ENCODE results near the gene NALCN. TPM values are rescaled to one million over a fixed set of nuclear protein-coding genes. Genes with fewer than 3 reads are reported as not detected.

NALCN gene
- total RNA-seq, 1 donor from 2014 or later: 38.6 TPM

GRCh38 chr13:101425156-101425471 is 8.8 kb upstream of the NALCN start:
- no peak for TF ChIP-seq CTCF (IDR thresholded peaks at IDR 0.05)
- H3K4me3 Mint-ChIP-seq (ENCODE audit: unreplicated experiment): no peak overlapping the region
- H3K9me3 Mint-ChIP-seq (ENCODE audit: low read depth): no peaks in the 10 kb centered on the region
- no peaks in the 10 kb centered on the region for H3K27me3 Mint-ChIP-seq (ENCODE audit: low read depth)
- peaks cover 36% of the 10 kb centered on the region for H3K4me1 Mint-ChIP-seq (ENCODE audit: low read depth)
- no peak for DNase-seq (ENCODE audit: low spot score)
- no peak overlapping the region for H3K27ac Mint-ChIP-seq (ENCODE audit: unreplicated experiment)
- peaks cover under 1% of the 10 kb centered on the region for H3K36me3 Mint-ChIP-seq (ENCODE audit: low read depth)

GRCh38 chr13:101424381-101425155 is 8.3 kb upstream of the NALCN start:
- Mint-ChIP-seq H3K36me3 (ENCODE audit: low read depth) (peaks cover 2% of the 10 kb centered on the region), H3K9me3 (ENCODE audit: low read depth) (no peaks in the 10 kb centered on the region), H3K27ac (ENCODE audit: unreplicated experiment) (peak overlapping the region; percentile 30), H3K4me1 (ENCODE audit: low read depth) (peaks cover 36% of the 10 kb centered on the region), H3K27me3 (ENCODE audit: low read depth) (no peaks in the 10 kb centered on the region), H3K4me3 (ENCODE audit: unreplicated experiment) (no peak overlapping the region)
- DNase-seq (ENCODE audit: low spot score): no peak
- TF ChIP-seq CTCF (IDR thresholded peaks at IDR 0.05): no peak

GRCh38 chr13:101423872-101424271 is 7.6 kb upstream of the NALCN start:
- no peaks in the 10 kb centered on the region for H3K27me3 Mint-ChIP-seq (ENCODE audit: low read depth)
- H3K4me1 Mint-ChIP-seq (ENCODE audit: low read depth): peaks cover 36% of the 10 kb centered on the region
- no peaks in the 10 kb centered on the region for H3K9me3 Mint-ChIP-seq (ENCODE audit: low read depth)
- H3K27ac Mint-ChIP-seq (ENCODE audit: unreplicated experiment): no peak overlapping the region
- peaks cover 2% of the 10 kb centered on the region for H3K36me3 Mint-ChIP-seq (ENCODE audit: low read depth)
- no peak for DNase-seq (ENCODE audit: low spot score)
- TF ChIP-seq CTCF (IDR thresholded peaks at IDR 0.05): no peak
- no peak overlapping the region for H3K4me3 Mint-ChIP-seq (ENCODE audit: unreplicated experiment)

DNA sequence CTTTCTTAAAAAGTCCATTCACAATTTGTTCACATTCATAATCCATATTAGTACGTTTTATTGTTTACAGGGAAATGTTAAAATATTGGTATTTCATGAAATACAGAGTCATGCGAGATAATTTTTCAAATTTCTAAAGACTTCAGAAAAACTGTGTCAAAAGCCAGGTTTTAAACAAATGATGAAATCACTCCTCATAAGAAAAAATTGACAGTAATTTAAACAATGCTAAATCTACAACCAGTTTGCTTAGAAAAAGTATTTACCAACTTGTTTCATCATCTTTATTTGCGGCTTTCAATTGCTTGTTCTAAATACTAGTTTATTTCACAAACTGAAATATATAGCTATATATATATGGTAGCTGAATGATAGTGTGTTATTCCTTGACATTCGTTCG is 1.2 kb upstream of the NALCN start:
- no peaks in the 10 kb centered on the region for H3K27me3 Mint-ChIP-seq (ENCODE audit: low read depth)
- no peak for DNase-seq (ENCODE audit: low spot score)
- H3K4me1 Mint-ChIP-seq (ENCODE audit: low read depth): peaks cover 40% of the 10 kb centered on the region
- peak overlapping the region; percentile 97 for H3K27ac Mint-ChIP-seq (ENCODE audit: unreplicated experiment)
- peaks cover 2% of the 10 kb centered on the region for H3K36me3 Mint-ChIP-seq (ENCODE audit: low read depth)
- H3K9me3 Mint-ChIP-seq (ENCODE audit: low read depth): no peaks in the 10 kb centered on the region
- no peak for TF ChIP-seq CTCF (IDR thresholded peaks at IDR 0.05)
- no peak overlapping the region for H3K4me3 Mint-ChIP-seq (ENCODE audit: unreplicated experiment)

DNA sequence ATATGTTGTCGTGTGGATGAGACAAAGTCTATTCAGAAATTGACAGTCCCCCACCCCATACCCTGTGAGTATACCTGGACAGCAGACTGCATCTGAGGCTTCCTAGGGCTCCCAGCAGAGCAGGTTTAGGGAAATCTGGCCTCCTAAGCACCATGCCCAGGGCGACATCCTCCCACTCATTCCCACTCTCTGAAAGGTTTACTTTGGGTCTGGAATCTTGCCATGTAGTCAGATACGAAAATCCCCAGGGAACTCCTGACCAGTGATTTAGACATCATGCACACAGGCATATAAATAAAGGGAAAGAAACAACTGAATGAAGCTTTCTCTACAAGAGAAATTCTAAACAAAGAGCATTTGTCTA is 717 bp upstream of the NALCN start:
- DNase-seq (ENCODE audit: low spot score): no peak
- Mint-ChIP-seq H3K4me3 (ENCODE audit: unreplicated experiment) (peak overlapping the region; percentile 87), H3K27me3 (ENCODE audit: low read depth) (no peaks in the 10 kb centered on the region), H3K4me1 (ENCODE audit: low read depth) (peaks cover 40% of the 10 kb centered on the region), H3K9me3 (ENCODE audit: low read depth) (no peaks in the 10 kb centered on the region), H3K36me3 (ENCODE audit: low read depth) (peaks cover 4% of the 10 kb centered on the region), H3K27ac (ENCODE audit: unreplicated experiment) (peak overlapping the region; percentile 97)
- TF ChIP-seq CTCF (IDR thresholded peaks at IDR 0.05): no peak

All from chondrocyte (in vitro differentiated cells).